ENCODE measurements around the gene FHOD1. TPM values are rescaled to one million over a fixed set of nuclear protein-coding genes. Genes with fewer than 3 reads are reported as not detected.
A peak's percentile ranks its signal among the peaks of the same experiment; 100 is the strongest.

The FHOD1 gene
- total and polyA plus RNA-seq, 2 of the 13 experiments (the other 11 are each of a cell fraction or from before 2014, with no cell fraction given) = 20.0 to 20.8 TPM

- TF ChIP-seq TEF (CRISPR knock-in tag; IDR thresholded peaks at IDR 0.05) (no peak), SAP130 (CRISPR knock-in tag; IDR thresholded peaks at IDR 0.05; ENCODE audit: low read depth) (no peak), NONO (IDR thresholded peaks at IDR 0.05) (no peak), NONO (CRISPR knock-in tag; conservative IDR thresholded peaks at IDR 0.05) (0 out of 2 replicates have a peak, but pooled peaks have one; percentile 4), ZNF17 (CRISPR knock-in tag; IDR thresholded peaks at IDR 0.05) (no peak), MLLT10 (CRISPR knock-in tag; IDR thresholded peaks at IDR 0.05) (no peak), POLR2G (IDR thresholded peaks at IDR 0.05; ENCODE audit: low read depth, low read length) (peak; percentile 55), HINFP (CRISPR knock-in tag; IDR thresholded peaks at IDR 0.05; ENCODE audit: low read depth) (no peak), ZNF512B (CRISPR knock-in tag; IDR thresholded peaks at IDR 0.05; ENCODE audit: borderline replicate concordance) (no peak), ZNF616 (CRISPR knock-in tag; IDR thresholded peaks at IDR 0.05; ENCODE audit: low read depth) (no peak)
Measured at GRCh38 chr16:67271446-67271845, 24.2 kb upstream of the FHOD1 start (continued).
